ENCODE results near the gene TENT4A.
A peak's percentile ranks its signal among the peaks of the same experiment; 100 is the strongest.
"Not testable (repeated sequence)": the region's sequence is repeated elsewhere in the genome, so short reads cannot be mapped to it uniquely, and the experiment has no call there.

The TENT4A gene

DNA sequence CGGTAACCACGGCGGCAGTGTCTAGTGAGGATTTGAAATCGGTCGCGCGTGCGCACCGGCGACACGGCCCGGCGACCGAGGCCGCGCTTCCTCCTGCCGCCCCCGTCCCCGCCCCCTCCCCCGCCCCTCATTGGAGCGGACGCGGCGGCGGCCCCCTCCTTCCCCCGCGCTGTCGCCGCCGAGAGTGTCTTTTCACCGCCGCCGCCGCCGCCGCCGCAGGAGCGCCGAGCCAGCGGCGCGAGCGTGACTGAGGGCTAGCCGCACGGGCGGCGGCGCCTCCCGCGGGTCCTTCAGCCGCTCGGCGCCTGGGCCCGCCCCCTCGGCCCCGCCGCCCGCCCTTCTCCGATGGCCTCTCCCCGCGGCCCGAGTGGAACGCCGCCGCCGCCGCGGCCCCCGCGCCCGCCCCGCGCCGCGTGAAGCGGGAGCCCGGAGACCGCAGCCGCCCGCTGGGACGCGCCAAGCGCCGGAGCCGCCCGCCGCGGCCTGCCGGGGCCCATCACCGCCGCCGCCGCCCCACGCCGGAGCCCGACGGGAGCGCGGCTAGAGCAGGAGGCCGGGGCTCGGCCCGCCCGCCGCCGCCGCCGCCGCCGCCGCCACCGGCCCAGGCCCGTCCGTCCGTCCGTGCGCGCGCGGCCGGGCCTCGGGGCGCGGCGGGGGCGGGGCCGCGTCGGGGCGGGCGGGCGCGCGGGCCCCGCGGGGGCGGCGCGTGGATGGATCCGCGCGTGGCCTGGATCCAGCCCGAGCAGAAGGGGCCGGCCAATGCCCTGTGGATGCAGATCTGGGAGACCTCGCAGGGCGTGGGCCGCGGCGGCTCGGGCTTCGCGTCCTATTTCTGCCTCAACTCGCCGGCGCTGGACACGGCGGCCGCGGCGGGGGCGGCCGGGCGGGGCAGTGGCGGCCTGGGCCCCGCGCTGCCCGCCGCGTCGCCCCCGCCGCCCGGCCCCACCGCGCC, at the start of gene TENT4A:
Gene TENT4A (plus strand): TSS at position 159 of the 952 bp plus-strand sequence. CDS start 552 bp downstream, at position 711.
- Histone ChIP-seq H3K4me1 (ENCODE audit: control insufficient read depth, insufficient read depth, low read length) (peaks cover 46% of the 10 kb centered on the region), H3K27ac (ENCODE audit: low read length) (peak within 1 kb of the TSS; percentile 91), H3K4me3 (ENCODE audit: low read length in 2 of 2) (peak within 1 kb of the TSS; percentile 73 to 83), H3K9ac (ENCODE audit: low read length in 2 of 2) (peak within 1 kb of the TSS; percentile 80 to 87), H3K27me3 (ENCODE audit: control insufficient read depth in 1 of 2, insufficient read depth in 2 of 2, low read length in 2 of 2) (no peaks in the 10 kb centered on the region), H3K36me3 (ENCODE audit: control insufficient read depth in 2 of 2, insufficient read depth in 2 of 2, low read length in 2 of 2) (peaks cover 0 to 4% of the 10 kb centered on the region in 2 donors), H3K9me3 (ENCODE audit: control insufficient read depth in 2 of 2, low read length in 2 of 2) (no peaks in the 10 kb centered on the region)

DNA sequence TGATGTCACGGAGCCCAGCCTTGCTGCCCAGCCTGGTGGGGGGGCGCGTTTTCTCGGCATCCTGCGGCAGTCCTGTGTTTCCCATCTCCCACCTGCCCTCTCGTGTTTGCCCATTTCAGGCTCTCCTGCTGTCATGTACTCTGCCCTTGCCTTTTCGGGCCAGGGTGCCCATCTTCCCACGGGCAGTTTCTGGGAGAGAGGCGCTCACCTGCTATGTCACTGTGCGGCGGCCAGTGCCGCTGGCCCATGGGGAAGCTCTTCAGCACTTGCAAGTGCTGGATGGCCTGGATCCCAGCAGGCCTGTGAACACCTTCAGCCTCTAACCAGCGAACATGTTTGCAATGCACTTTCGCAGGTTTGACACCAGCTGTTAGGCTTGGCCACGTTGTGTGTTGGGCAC, 46.5 kb upstream of the TENT4A start:
- no peak overlapping the region for H3K27ac ChIP-seq (ENCODE audit: low read length)
- H3K4me3 ChIP-seq (ENCODE audit: low read length in 2 of 2): no peak overlapping the region
- no peaks in the 10 kb centered on the region for H3K27me3 ChIP-seq (ENCODE audit: control insufficient read depth in 1 of 2, insufficient read depth in 2 of 2, low read length in 2 of 2)
- H3K4me1 ChIP-seq (ENCODE audit: control insufficient read depth, insufficient read depth, low read length): no peaks in the 10 kb centered on the region
- peaks cover 4 to 20% of the 10 kb centered on the region in 2 donors for H3K36me3 ChIP-seq (ENCODE audit: control insufficient read depth in 2 of 2, insufficient read depth in 2 of 2, low read length in 2 of 2)
- no peaks in the 10 kb centered on the region for H3K9me3 ChIP-seq (ENCODE audit: control insufficient read depth in 2 of 2, low read length in 2 of 2)
- H3K9ac ChIP-seq (ENCODE audit: low read length in 2 of 2): no peak overlapping the region

DNA sequence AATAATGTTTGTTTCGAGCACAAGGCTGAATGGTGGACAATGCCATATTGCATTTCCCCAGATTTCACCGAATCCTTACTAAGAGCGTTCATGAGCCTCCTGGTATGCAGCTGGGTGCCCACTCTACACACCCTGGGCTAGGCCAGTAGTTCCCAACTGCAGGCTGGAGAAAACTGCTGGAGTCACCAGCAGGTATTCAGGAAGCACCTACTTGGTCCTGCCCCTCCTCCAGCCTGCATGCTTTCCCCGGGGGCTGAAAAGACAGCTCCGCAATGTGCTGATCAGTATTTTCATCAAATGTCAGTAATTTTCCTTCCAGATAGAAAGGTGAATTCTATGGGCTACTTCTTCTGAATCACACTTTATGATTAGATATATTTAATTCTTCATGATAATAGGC, 45.6 kb upstream of the TENT4A start:
- H3K36me3 ChIP-seq (ENCODE audit: control insufficient read depth in 2 of 2, insufficient read depth in 2 of 2, low read length in 2 of 2): peaks cover 4 to 16% of the 10 kb centered on the region in 2 donors
- H3K4me1 ChIP-seq (ENCODE audit: control insufficient read depth, insufficient read depth, low read length): no peaks in the 10 kb centered on the region
- no peaks in the 10 kb centered on the region for H3K27me3 ChIP-seq (ENCODE audit: control insufficient read depth in 1 of 2, insufficient read depth in 2 of 2, low read length in 2 of 2)
- H3K9ac ChIP-seq (ENCODE audit: low read length in 2 of 2): no peak overlapping the region
- H3K27ac ChIP-seq (ENCODE audit: low read length): no peak overlapping the region
- no peaks in the 10 kb centered on the region for H3K9me3 ChIP-seq (ENCODE audit: control insufficient read depth in 2 of 2, low read length in 2 of 2)
- no peak overlapping the region for H3K4me3 ChIP-seq (ENCODE audit: low read length in 2 of 2)

DNA sequence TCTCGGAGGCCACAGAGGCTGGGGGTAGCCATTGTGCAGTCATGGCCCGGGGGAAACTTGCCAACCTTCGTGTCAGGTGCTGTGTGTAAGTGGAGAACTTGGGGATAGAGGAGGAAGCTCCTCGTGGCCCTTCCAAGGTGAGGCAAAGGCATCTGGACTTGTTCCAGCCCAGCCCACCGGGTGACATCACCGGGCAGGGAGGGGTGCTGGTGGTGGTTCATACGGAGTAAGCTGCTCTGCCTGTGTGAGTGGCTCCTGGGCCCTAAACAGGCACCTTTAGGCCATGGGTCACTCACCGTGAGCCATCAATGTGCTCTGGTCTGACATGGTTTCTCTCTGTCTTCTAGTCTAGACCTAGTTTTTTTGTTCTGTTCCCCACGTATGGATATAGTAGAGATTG, 44.5 kb upstream of the TENT4A start:
- H3K27ac ChIP-seq (ENCODE audit: low read length); H3K27me3 ChIP-seq (ENCODE audit: control insufficient read depth in 1 of 2, insufficient read depth in 2 of 2, low read length in 2 of 2); H3K9me3 ChIP-seq (ENCODE audit: control insufficient read depth in 2 of 2, low read length in 2 of 2); H3K9ac ChIP-seq (ENCODE audit: low read length in 2 of 2); H3K4me1 ChIP-seq (ENCODE audit: control insufficient read depth, insufficient read depth, low read length); H3K4me3 ChIP-seq (ENCODE audit: low read length in 2 of 2): not testable (repeated sequence)
- H3K36me3 ChIP-seq (ENCODE audit: control insufficient read depth in 2 of 2, insufficient read depth in 2 of 2, low read length in 2 of 2): peaks cover 4 to 14% of the 10 kb centered on the region in 2 donors

DNA sequence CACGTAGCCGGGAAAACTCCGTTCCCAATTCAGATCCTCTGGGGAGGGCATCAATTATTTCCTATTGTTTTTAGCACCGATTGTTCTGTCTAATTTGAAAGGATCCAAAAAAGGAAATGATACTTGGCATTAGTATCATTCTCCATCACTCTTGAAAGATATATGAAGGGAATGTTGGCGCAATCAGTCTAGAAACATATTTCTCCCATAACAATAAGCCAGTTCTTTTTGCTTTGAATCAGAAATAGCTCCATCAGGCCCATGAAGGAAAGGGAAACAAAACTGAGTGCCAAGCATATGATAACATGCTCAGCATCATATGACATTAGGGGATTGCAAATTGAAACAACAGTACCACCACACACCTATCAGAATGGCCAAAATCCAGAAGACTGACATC, 40.2 kb upstream of the TENT4A start:
- Histone ChIP-seq H3K9me3 (ENCODE audit: control insufficient read depth in 2 of 2, low read length in 2 of 2) (peaks cover 0 to 3% of the 10 kb centered on the region in 2 donors), H3K9ac (ENCODE audit: low read length in 2 of 2) (no peak overlapping the region), H3K36me3 (ENCODE audit: control insufficient read depth in 2 of 2, insufficient read depth in 2 of 2, low read length in 2 of 2) (peaks cover 4 to 8% of the 10 kb centered on the region in 2 donors), H3K4me1 (ENCODE audit: control insufficient read depth, insufficient read depth, low read length) (no peaks in the 10 kb centered on the region), H3K27ac (ENCODE audit: low read length) (no peak overlapping the region), H3K27me3 (ENCODE audit: control insufficient read depth in 1 of 2, insufficient read depth in 2 of 2, low read length in 2 of 2) (no peaks in the 10 kb centered on the region), H3K4me3 (ENCODE audit: low read length in 2 of 2) (no peak overlapping the region)

DNA sequence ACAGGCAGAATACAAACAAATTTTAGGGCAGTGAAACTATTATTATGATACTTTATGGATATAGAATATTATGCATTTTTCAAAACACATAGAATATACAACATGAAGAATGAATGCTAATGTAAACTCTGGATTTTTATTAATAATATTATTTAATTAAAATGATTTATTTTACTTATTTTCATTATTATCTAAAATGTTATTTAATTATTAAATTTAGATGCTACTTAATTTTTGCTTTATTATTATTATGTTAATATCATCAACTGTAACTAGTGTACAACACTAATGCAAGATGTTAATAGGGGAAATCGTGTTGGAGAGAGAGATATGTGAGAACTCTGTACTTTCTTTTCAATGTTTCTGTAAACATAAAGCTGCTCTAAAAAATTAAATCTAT, 39.3 kb upstream of the TENT4A start:
- Histone ChIP-seq H3K27me3 (ENCODE audit: control insufficient read depth in 1 of 2, insufficient read depth in 2 of 2, low read length in 2 of 2) (no peaks in the 10 kb centered on the region), H3K4me3 (ENCODE audit: low read length in 2 of 2) (no peak overlapping the region), H3K9me3 (ENCODE audit: control insufficient read depth in 2 of 2, low read length in 2 of 2) (peaks cover 0 to 3% of the 10 kb centered on the region in 2 donors), H3K4me1 (ENCODE audit: control insufficient read depth, insufficient read depth, low read length) (no peaks in the 10 kb centered on the region), H3K27ac (ENCODE audit: low read length) (no peak overlapping the region), H3K36me3 (ENCODE audit: control insufficient read depth in 2 of 2, insufficient read depth in 2 of 2, low read length in 2 of 2) (peaks cover 4 to 8% of the 10 kb centered on the region in 2 donors), H3K9ac (ENCODE audit: low read length in 2 of 2) (no peak overlapping the region)

DNA sequence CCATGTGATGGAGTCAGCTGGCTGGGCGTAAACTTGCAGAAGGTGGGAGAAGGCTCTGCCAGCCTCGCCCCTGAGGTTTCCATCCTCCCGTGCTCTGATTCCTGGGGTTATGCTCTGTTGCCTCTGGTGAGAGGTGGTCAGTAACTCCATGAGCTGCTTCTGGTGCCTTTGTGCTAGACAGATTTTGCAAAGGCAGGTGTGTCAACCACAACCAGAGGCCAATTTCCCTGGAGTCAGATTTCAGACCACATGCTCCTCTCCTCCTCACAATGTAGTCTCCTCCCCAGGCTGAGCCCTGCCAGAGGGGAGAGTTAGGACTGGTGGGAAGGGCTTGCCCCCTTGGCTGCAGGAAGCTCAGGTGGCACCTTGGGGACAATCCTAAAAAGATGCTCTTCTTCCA, 38.8 kb upstream of the TENT4A start:
- Histone ChIP-seq H3K36me3 (ENCODE audit: control insufficient read depth in 2 of 2, insufficient read depth in 2 of 2, low read length in 2 of 2) (peaks cover 4 to 8% of the 10 kb centered on the region in 2 donors), H3K4me1 (ENCODE audit: control insufficient read depth, insufficient read depth, low read length) (no peaks in the 10 kb centered on the region), H3K9me3 (ENCODE audit: control insufficient read depth in 2 of 2, low read length in 2 of 2) (peaks cover 0 to 3% of the 10 kb centered on the region in 2 donors), H3K27me3 (ENCODE audit: control insufficient read depth in 1 of 2, insufficient read depth in 2 of 2, low read length in 2 of 2) (no peaks in the 10 kb centered on the region), H3K9ac (ENCODE audit: low read length in 2 of 2) (no peak overlapping the region), H3K4me3 (ENCODE audit: low read length in 2 of 2) (no peak overlapping the region), H3K27ac (ENCODE audit: low read length) (no peak overlapping the region)

DNA sequence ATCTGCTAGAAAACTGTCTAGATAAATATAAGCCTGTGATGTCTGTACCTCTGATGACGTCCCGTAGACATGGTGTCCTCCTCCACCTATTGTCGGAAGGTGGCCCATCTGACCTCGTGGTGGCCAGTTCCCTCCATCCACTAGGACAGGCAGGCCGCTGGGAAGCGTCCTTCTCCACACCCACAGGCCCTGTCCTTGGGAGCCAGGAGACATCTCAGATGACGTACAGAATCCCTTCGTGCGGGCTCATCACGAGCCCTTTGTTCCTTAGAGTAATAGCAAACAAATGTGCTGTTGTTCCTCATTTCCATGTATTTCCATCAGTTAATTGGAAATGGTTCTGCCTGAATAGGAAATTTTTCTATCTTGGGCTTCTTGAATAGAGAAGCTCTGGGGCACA, 38.3 kb upstream of the TENT4A start:
- no peak overlapping the region for H3K27ac ChIP-seq (ENCODE audit: low read length)
- H3K4me1 ChIP-seq (ENCODE audit: control insufficient read depth, insufficient read depth, low read length): no peaks in the 10 kb centered on the region
- no peaks in the 10 kb centered on the region for H3K27me3 ChIP-seq (ENCODE audit: control insufficient read depth in 1 of 2, insufficient read depth in 2 of 2, low read length in 2 of 2)
- peaks cover under 1 to 6% of the 10 kb centered on the region in 2 donors for H3K36me3 ChIP-seq (ENCODE audit: control insufficient read depth in 2 of 2, insufficient read depth in 2 of 2, low read length in 2 of 2)
- no peak overlapping the region for H3K4me3 ChIP-seq (ENCODE audit: low read length in 2 of 2)
- no peak overlapping the region for H3K9ac ChIP-seq (ENCODE audit: low read length in 2 of 2)
- H3K9me3 ChIP-seq (ENCODE audit: control insufficient read depth in 2 of 2, low read length in 2 of 2): peaks cover 0 to 3% of the 10 kb centered on the region in 2 donors

DNA sequence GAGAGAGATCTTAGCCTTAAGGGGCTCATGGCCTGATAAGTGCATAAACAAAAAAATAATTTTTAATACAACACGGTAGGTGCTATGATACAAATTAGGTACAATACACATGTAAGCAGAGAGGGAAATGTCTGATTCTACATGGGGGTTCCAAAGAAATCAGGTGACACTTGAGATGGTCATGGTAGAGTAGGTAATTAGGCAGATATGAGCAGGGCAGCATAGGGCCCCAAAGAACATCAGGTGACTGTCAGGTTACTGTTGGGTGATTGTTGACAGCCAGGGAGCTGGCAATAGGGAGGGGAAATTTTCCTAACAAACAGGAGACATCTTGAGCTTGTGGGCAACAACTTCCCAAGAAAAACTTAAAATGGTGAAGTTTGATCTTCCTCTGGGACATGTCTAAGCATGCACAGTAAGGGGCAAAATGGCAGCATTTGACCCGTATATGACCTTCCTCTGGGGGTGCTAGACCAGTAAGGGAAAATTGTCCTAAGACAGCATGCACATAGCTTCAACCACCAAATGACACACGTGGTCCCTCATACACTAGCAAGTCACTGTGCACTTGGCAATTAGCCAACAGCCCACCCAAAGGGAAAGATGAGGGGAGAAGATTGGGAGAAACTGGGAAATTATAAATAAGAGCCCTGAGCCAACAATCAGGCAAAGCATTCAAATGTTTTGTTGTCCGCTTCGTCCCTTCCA, 37.3 kb upstream of the TENT4A start:
- H3K9me3 ChIP-seq (ENCODE audit: control insufficient read depth in 2 of 2, low read length in 2 of 2): peaks cover 0 to 3% of the 10 kb centered on the region in 2 donors
- no peaks in the 10 kb centered on the region for H3K4me1 ChIP-seq (ENCODE audit: control insufficient read depth, insufficient read depth, low read length)
- no peak overlapping the region for H3K27ac ChIP-seq (ENCODE audit: low read length)
- H3K36me3 ChIP-seq (ENCODE audit: control insufficient read depth in 2 of 2, insufficient read depth in 2 of 2, low read length in 2 of 2): no peaks in the 10 kb centered on the region
- no peak overlapping the region for H3K9ac ChIP-seq (ENCODE audit: low read length in 2 of 2)
- no peak overlapping the region for H3K4me3 ChIP-seq (ENCODE audit: low read length in 2 of 2)
- no peaks in the 10 kb centered on the region for H3K27me3 ChIP-seq (ENCODE audit: control insufficient read depth in 1 of 2, insufficient read depth in 2 of 2, low read length in 2 of 2)

DNA sequence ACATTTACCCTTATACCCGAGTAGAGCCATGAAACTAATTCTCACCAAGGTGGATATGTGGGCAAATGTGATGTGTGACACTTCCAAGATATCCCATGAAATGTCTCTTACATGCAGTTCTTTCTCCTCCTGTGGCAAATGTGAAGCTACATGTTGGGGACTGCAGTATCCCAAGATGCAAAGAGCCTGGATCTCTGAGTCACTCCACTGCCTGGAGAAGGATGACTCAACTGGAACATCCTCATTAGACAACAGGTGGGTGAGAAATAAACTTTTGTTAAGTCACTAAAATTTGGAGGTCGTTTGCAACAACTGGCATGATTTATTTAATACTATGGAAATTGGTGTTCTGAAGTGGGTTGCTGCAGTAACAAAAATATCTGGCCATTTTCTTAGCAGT, 36.5 kb upstream of the TENT4A start:
- H3K4me1 ChIP-seq (ENCODE audit: control insufficient read depth, insufficient read depth, low read length): no peaks in the 10 kb centered on the region
- no peaks in the 10 kb centered on the region for H3K27me3 ChIP-seq (ENCODE audit: control insufficient read depth in 1 of 2, insufficient read depth in 2 of 2, low read length in 2 of 2)
- no peak overlapping the region for H3K4me3 ChIP-seq (ENCODE audit: low read length in 2 of 2)
- H3K27ac ChIP-seq (ENCODE audit: low read length): no peak overlapping the region
- no peaks in the 10 kb centered on the region for H3K36me3 ChIP-seq (ENCODE audit: control insufficient read depth in 2 of 2, insufficient read depth in 2 of 2, low read length in 2 of 2)
- peaks cover 0 to 3% of the 10 kb centered on the region in 2 donors for H3K9me3 ChIP-seq (ENCODE audit: control insufficient read depth in 2 of 2, low read length in 2 of 2)
- H3K9ac ChIP-seq (ENCODE audit: low read length in 2 of 2): no peak overlapping the region

Measured in stomach smooth muscle (tissue), 2 donors.